Thymus (tissue), 11 donors: ENCODE data around the gene NLRP9. TPM values are rescaled to one million over a fixed set of nuclear protein-coding genes. Genes with fewer than 3 reads are reported as not detected.

Experiments used
- DNase-seq, 9 donors: peaks; one replicate each; pipeline ENCODE4 v3.0.0-alpha.2; 2013; ENCODE audit warnings: low spot score in 9 of 9, low read depth in 6 of 9, missing footprints in 1 of 9
- H3K27ac ChIP-seq, 2 donors: one replicate each; pipeline ENCODE4 v1.5.1; 2013; ENCODE audit warnings: control low read depth in 1 of 2, low read depth in 1 of 2, low read length in 1 of 2, mild to moderate bottlenecking in 1 of 2, moderate library complexity in 1 of 2
- H3K27me3 ChIP-seq, 2 donors: one replicate each; pipeline ENCODE4 v1.5.1; 2013; ENCODE audit warnings: low read length in 1 of 2; ENCODE audit not compliant: control insufficient read depth in 2 of 2, insufficient read depth in 1 of 2
- H3K36me3 ChIP-seq, 2 donors: one replicate each; pipeline ENCODE4 v1.5.1; 2013; ENCODE audit warnings: low read length in 1 of 2, mild to moderate bottlenecking in 1 of 2, moderate library complexity in 1 of 2; ENCODE audit not compliant: control insufficient read depth in 2 of 2, insufficient read depth in 2 of 2
- H3K4me1 ChIP-seq, 2 donors: one replicate each; pipeline ENCODE4 v1.5.1; 2013; ENCODE audit warnings: low read length in 2 of 2; ENCODE audit not compliant: control insufficient read depth in 2 of 2, insufficient read depth in 2 of 2
- H3K4me3 ChIP-seq, 2 donors: one replicate each; pipeline ENCODE4 v1.5.1; 2013; ENCODE audit warnings: low read length in 2 of 2, control low read depth in 1 of 2, mild to moderate bottlenecking in 1 of 2
- H3K9me3 ChIP-seq, 2 donors: one replicate each; pipeline ENCODE4 v1.5.1; 2013; ENCODE audit warnings: low read length in 1 of 2, mild to moderate bottlenecking in 1 of 2; ENCODE audit not compliant: control insufficient read depth in 2 of 2, insufficient read depth in 1 of 2
- WGBS: extraction: QIAGEN DNeasy Blood & Tissue Kit; methylation state at CpG from one replicate; pipeline ENCODE4 v1.1.7; 2013; 5-methylcytosine and 5-hydroxymethylcytosine counted together
- polyA plus RNA-seq: library from polyadenylated mRNA; stranded (reverse); fragments of 200-250 nt; gene quantifications from one replicate; pipeline ENCODE4 v1.2.3, GENCODE V29; 2013
- total RNA-seq: library from RNA; stranded (reverse); fragments of 120-200 nt; gene quantifications from one replicate; pipeline ENCODE4 v1.2.4, GENCODE V29; 2013
- donor health status: healthy.

NLRP9 gene
- total and polyA plus RNA-seq, 2 donors = 0.02 TPM; not detected in 1

GRCh38 chr19:55685776-55686175 lies 52.4 kb downstream of the NLRP9 start:
- Histone ChIP-seq H3K9me3 (no peaks in the 10 kb centered on the region), H3K4me1 (no peaks in the 10 kb centered on the region), H3K27ac (no peak overlapping the region), H3K36me3 (peaks cover 60 to 78% of the 10 kb centered on the region in 2 donors), H3K27me3 (no peaks in the 10 kb centered on the region), H3K4me3 (no peak overlapping the region)
- over 99% methylated on average over 6 of the region's 6 CpGs for WGBS
- no peak for DNase-seq

- Histone ChIP-seq H3K27ac (no peak overlapping the region), H3K36me3 (peaks cover 58 to 77% of the 10 kb centered on the region in 2 donors), H3K4me1 (no peaks in the 10 kb centered on the region), H3K9me3 (no peaks in the 10 kb centered on the region), H3K27me3 (no peaks in the 10 kb centered on the region), H3K4me3 (no peak overlapping the region)
- WGBS = 98% methylated on average over 60 of the region's 60 CpGs
- no peak for DNase-seq
Observed at GRCh38 chr19:55684946-55685681, 53.1 kb downstream of the NLRP9 start.

- Histone ChIP-seq H3K27me3 (no peaks in the 10 kb centered on the region), H3K27ac (no peak overlapping the region), H3K36me3 (peaks cover 59 to 77% of the 10 kb centered on the region in 2 donors), H3K4me1 (no peaks in the 10 kb centered on the region), H3K9me3 (no peaks in the 10 kb centered on the region), H3K4me3 (no peak overlapping the region)
- no peak for DNase-seq
- 97% methylated on average over 22 of the region's 22 CpGs for WGBS
Observed at GRCh38 chr19:55683449-55684261, 54.5 kb downstream of the NLRP9 start.

- no peak overlapping the region for H3K4me3 ChIP-seq
- no peak for DNase-seq
- WGBS = 97% methylated on average over 9 of the region's 9 CpGs
- H3K27me3 ChIP-seq = no peaks in the 10 kb centered on the region
- no peak overlapping the region for H3K27ac ChIP-seq
- peaks cover 6 to 7% of the 10 kb centered on the region in 2 donors for H3K4me1 ChIP-seq
- H3K36me3 ChIP-seq = peaks cover 54 to 70% of the 10 kb centered on the region in 2 donors
- H3K9me3 ChIP-seq = no peaks in the 10 kb centered on the region
Observed at GRCh38 chr19:55681131-55682092, 56.8 kb downstream of the NLRP9 start.

GRCh38 chr19:55680339-55681130 lies 57.7 kb downstream of the NLRP9 start:
- Histone ChIP-seq H3K4me3 (no peak overlapping the region), H3K27ac (no peak overlapping the region), H3K36me3 (peaks cover 49 to 61% of the 10 kb centered on the region in 2 donors), H3K27me3 (no peaks in the 10 kb centered on the region), H3K4me1 (peaks cover 12 to 15% of the 10 kb centered on the region in 2 donors), H3K9me3 (no peaks in the 10 kb centered on the region)
- no peak for DNase-seq
- WGBS = 98% methylated on average over 20 of the region's 20 CpGs

GRCh38 chr19:55679343-55680257 lies 58.6 kb downstream of the NLRP9 start:
- Histone ChIP-seq H3K9me3 (no peaks in the 10 kb centered on the region), H3K36me3 (peaks cover 47 to 53% of the 10 kb centered on the region in 2 donors), H3K27ac (no peak overlapping the region), H3K4me1 (peaks cover 14 to 15% of the 10 kb centered on the region in 2 donors), H3K4me3 (no peak overlapping the region), H3K27me3 (no peaks in the 10 kb centered on the region)
- 96% methylated on average over 24 of the region's 24 CpGs for WGBS
- no peak for DNase-seq

GRCh38 chr19:55678121-55678671 lies 60.0 kb downstream of the NLRP9 start:
- Histone ChIP-seq H3K27me3 (no peaks in the 10 kb centered on the region), H3K4me1 (peaks cover 15 to 19% of the 10 kb centered on the region in 2 donors), H3K27ac (peak overlapping the region; percentile 18 to 26), H3K4me3 (no peak overlapping the region), H3K36me3 (peaks cover 44 to 50% of the 10 kb centered on the region in 2 donors), H3K9me3 (no peaks in the 10 kb centered on the region)
- peak in 1 of 9 donors; percentile 23 for DNase-seq
- 94% methylated on average over 21 of the region's 21 CpGs for WGBS
